ENCODE results near the gene CHMP4B.

The CHMP4B gene

DNA sequence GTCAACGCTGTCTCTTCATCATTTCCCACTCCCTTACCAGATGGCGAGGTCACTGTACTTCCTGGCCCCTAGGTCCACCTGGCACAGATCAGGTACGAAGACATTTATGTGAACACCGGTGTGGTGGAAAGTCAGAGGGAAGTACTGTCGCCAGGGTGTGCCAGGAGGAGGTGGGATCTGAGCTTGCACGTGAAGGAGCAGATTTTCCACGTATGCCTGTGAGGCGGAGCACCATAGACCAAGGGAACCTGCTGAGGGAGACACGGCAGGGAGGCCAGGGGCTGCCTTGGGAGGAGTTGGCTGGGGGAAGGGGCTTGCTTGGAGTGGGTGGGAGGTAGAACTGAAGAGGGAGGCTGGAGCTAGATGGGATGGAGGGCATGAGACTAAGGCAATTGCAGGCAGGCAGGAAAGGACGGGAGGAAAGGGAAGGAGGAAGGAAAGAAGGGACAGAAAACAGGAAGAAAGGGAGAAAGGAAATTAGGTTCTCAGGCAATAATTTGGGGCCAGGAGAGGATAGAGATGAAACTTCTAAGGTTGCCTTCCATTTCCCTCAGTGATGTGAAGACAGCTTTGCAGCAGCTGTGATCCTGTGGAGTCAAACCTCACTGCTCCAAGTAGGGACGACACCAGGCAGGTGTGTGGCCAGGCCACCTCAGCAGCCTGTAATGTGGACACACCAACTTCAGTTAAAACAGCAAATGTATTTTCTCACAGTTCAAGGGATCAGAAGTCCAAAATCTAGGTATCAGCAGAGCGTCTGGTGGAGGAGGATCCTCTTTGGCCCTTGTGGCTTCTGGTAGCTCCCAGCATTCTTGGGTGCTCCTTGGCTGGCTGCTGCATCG lies 46.8 kb downstream of the CHMP4B start:
- TF ChIP-seq ZFX (IDR thresholded peaks at IDR 0.05; ENCODE audit: borderline replicate concordance), result no peak
- TF ChIP-seq, protein P1, sequence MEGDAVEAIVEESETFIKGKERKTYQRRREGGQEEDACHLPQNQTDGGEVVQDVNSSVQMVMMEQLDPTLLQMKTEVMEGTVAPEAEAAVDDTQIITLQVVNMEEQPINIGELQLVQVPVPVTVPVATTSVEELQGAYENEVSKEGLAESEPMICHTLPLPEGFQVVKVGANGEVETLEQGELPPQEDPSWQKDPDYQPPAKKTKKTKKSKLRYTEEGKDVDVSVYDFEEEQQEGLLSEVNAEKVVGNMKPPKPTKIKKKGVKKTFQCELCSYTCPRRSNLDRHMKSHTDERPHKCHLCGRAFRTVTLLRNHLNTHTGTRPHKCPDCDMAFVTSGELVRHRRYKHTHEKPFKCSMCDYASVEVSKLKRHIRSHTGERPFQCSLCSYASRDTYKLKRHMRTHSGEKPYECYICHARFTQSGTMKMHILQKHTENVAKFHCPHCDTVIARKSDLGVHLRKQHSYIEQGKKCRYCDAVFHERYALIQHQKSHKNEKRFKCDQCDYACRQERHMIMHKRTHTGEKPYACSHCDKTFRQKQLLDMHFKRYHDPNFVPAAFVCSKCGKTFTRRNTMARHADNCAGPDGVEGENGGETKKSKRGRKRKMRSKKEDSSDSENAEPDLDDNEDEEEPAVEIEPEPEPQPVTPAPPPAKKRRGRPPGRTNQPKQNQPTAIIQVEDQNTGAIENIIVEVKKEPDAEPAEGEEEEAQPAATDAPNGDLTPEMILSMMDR (IDR thresholded peaks at IDR 0.05), result no peak
- no peak overlapping the region for H3K27ac ChIP-seq

DNA sequence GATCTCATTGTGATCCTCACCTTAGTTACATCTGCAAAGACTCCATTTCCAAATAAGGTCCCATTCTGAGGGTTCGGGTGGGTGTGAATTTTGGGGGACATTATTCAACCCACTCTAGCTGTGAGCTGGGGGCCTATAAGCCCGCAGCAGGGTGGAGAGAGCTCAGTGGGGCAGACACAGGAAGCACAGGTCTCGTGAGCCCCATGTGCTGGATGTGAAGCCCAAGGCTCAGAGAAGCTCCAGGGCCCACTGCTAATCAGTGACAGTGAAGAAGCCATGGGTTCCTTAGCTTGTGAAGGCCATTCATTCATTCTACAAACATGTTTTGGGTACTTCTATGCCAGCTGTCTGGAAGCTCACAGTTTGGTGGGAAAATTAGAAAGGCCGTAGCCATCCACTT lies 47.5 kb downstream of the CHMP4B start:
- H3K27ac ChIP-seq, result no peak overlapping the region

DNA sequence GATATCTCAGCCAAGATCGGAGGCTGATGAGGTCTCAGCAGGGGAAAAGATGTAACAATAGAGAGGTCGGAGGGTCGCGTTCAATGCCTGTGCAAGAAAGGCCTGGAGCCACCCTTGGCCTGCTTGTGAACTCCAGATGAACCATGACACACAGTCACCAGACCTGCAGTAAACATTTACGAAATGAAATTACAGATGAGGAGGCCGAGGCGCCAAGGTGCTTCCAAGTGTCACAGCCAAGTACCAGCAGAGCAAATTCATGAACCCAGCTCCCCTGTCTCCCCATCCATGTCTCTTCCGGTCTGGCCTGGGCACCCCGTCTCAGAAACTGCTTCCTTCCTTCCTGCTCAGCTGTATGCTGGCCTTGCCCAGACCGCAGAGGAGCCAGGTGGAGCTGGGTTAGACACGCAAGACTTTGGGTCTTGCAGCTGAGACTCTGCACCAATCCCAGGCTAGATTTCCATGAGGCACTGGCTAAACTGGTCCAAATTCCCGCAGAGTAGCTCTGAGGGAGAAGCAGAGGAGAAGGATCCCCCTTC lies 48.1 kb downstream of the CHMP4B start:
- no peak overlapping the region for H3K27ac ChIP-seq
- TF ChIP-seq, protein P1 (IDR thresholded peaks at IDR 0.05), result no peak
- no peak for TF ChIP-seq ZFX (IDR thresholded peaks at IDR 0.05; ENCODE audit: borderline replicate concordance)

More for the DNA sequence above, 47.5 kb downstream of the CHMP4B start:
- no peak for TF ChIP-seq ZFX (IDR thresholded peaks at IDR 0.05; ENCODE audit: borderline replicate concordance)
- TF ChIP-seq, protein P1 (IDR thresholded peaks at IDR 0.05), result no peak

DNA sequence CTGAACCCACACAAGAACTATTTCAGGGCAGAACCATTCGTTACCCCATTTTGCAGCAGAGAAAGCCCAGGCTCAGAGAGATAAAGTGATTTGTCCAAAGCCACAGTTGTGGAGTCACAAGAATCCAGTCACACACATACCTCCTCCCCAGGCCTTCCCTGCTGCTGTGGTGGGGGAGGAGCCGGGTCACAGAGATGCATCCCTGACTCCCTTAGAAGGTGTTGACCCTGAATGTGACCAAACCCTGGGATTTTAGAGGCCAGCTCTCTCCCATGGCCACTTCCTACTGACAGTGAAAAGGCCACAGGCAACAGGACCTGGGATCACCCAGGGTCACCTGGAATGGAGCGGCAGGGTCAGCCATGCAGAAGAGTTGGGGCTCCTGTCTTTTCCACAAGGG lies 48.6 kb downstream of the CHMP4B start:
- H3K27ac ChIP-seq, result no peak overlapping the region
- TF ChIP-seq ZFX (IDR thresholded peaks at IDR 0.05; ENCODE audit: borderline replicate concordance), result no peak

DNA sequence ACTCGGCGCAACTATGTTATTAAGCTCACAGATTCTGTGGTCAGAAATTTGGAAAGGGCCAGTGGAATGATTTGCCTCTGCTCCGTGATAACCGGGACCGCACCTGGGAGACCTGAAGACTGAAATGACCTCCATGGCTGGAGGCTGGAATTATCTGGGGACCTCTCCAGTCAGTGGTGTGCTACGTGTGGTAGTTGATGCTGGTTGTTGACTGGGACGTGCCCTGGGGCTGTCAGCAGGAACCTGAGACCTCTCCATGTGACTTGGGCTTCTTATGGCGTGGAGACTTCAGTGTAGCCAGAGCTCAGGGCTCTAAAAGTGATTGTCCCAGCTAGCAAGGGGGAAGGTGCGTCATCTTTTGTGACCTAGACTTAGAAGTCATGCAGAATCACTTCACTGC lies 50.3 kb downstream of the CHMP4B start:
- no peak overlapping the region for H3K27ac ChIP-seq
- TF ChIP-seq, protein P1 (IDR thresholded peaks at IDR 0.05), result no peak
- TF ChIP-seq ZFX (IDR thresholded peaks at IDR 0.05; ENCODE audit: borderline replicate concordance), result no peak

DNA sequence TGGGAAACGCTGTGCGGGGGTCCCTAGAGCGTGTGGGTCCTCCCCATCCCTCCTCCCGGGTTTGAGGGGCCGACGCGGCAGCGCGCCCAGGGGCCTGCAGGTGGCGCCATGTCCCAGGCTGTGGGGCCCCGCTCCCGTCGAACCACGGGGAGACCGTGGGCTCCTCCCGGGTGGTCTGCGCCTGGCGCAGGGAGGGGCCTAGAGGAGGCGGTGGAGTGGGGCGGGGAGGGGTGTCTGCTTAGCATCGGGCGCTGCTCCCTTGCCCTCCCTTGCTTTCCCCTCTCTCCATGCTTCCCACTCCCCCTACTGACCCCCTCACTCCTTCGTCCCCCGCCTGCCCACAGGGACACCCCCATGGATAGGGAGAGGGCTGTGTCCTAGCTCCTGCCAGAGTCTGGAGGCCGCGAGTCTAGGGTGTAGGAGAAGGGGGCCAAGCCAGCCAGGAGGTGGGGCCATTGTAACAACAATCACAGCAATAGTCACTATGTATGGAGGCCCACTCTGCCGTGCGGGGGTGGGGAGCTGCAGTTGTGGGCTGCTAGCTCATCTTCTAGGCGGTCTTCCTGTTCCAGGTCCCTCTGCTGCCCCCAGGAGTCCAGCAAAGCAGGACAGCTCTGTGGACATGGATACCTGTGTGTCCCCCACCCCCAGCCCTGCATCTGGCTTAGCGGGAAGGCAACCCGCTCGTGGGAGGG lies 51.7 kb downstream of the CHMP4B start:
- TF ChIP-seq, protein P1 (IDR thresholded peaks at IDR 0.05), result peak; percentile 90
- no peak for TF ChIP-seq ZFX (IDR thresholded peaks at IDR 0.05; ENCODE audit: borderline replicate concordance)
- no peak overlapping the region for H3K27ac ChIP-seq

DNA sequence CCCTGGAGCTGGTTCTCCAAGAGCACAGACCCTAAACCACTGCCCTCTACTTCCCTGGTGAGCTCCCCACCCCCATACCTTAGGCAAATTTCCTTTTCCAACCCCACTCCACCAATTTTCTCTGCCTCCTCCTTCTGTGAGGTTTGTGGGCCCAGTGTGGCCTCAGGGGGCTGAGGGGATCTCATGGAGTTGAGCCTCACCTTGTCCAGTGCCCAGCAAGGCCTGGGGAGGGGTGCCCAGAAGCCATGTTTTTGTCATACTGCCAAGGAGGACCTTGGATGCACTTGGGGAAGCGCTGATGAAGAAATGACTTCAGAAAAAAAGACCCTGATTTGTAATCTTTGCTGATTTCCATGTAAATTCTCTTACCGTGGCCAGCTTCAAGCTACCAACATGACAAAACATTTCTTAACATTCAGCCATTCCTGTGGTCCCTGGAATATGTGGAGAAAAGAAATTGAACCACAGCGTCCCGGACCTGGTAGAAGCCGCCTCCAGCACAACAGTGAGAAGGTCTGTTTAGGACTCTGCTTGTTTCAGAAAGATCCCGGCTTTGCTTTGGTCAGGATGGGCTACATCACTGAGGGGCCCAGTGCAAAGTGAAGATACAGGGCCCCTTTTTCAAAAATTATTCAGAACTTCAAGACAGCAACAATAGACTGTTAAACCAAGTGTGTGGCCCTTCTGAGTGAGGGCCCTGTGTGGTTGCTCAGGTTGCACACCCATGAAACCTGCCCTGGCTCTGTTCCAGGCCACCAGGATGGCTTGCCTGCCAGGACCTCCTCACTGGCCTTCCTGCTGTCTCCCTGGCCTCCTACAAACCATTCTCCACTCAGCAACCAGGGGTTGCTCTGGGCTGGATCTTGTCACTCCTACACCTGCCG lies 52.5 kb downstream of the CHMP4B start:
- TF ChIP-seq, protein P1 (IDR thresholded peaks at IDR 0.05), result no peak
- TF ChIP-seq ZFX (IDR thresholded peaks at IDR 0.05; ENCODE audit: borderline replicate concordance), result no peak
- H3K27ac ChIP-seq, result no peak overlapping the region
